ENCODE results near the gene CPNE7. TPM values are rescaled to one million over a fixed set of nuclear protein-coding genes. Genes with fewer than 3 reads are reported as not detected.

CPNE7 gene
- total and polyA plus RNA-seq, 2 experiments from 2014 or later = 1.6 to 2.2 TPM

GRCh38 chr16:89581045-89581695, 5.6 kb downstream of the CPNE7 start:
- Histone ChIP-seq H3K27me3 (peaks cover 21% of the 10 kb centered on the region), H3K9me3 (ENCODE audit: low read depth) (no peaks in the 10 kb centered on the region), H3K27ac (no peak overlapping the region), H3K4me1 (ENCODE audit: low read depth) (peaks cover 5% of the 10 kb centered on the region), H3K36me3 (no peaks in the 10 kb centered on the region), H3K4me3 (no peak overlapping the region)
- TF ChIP-seq CTCF (IDR thresholded peaks at IDR 0.05; ENCODE audit: low read depth, low read length) = no peak
- peak in 1 of 2 donors; percentile 97 for DNase-seq (ENCODE audit: low read depth in 1 of 2, low spot score in 1 of 2)

GRCh38 chr16:89581861-89582563, 6.5 kb downstream of the CPNE7 start:
- Histone ChIP-seq H3K27me3 (peaks cover 12% of the 10 kb centered on the region), H3K27ac (no peak overlapping the region), H3K4me1 (ENCODE audit: low read depth) (peaks cover 5% of the 10 kb centered on the region), H3K4me3 (no peak overlapping the region), H3K9me3 (ENCODE audit: low read depth) (no peaks in the 10 kb centered on the region), H3K36me3 (no peaks in the 10 kb centered on the region)
- TF ChIP-seq CTCF (IDR thresholded peaks at IDR 0.05; ENCODE audit: low read depth, low read length) = no peak
- DNase-seq (ENCODE audit: low read depth in 1 of 2, low spot score in 1 of 2) = peak in 1 of 2 donors; percentile 78

GRCh38 chr16:89582614-89583196, 7.1 kb downstream of the CPNE7 start:
- no peak overlapping the region for H3K27ac ChIP-seq
- H3K4me3 ChIP-seq = no peak overlapping the region
- H3K36me3 ChIP-seq = no peaks in the 10 kb centered on the region
- H3K9me3 ChIP-seq (ENCODE audit: low read depth) = no peaks in the 10 kb centered on the region
- DNase-seq (ENCODE audit: low read depth in 1 of 2, low spot score in 1 of 2) = no peak
- peaks cover 5% of the 10 kb centered on the region for H3K27me3 ChIP-seq
- peaks cover 5% of the 10 kb centered on the region for H3K4me1 ChIP-seq (ENCODE audit: low read depth)
- no peak for TF ChIP-seq CTCF (IDR thresholded peaks at IDR 0.05; ENCODE audit: low read depth, low read length)

GRCh38 chr16:89583197-89583894, 7.8 kb downstream of the CPNE7 start:
- H3K4me1 ChIP-seq (ENCODE audit: low read depth) = peaks cover 5% of the 10 kb centered on the region
- no peak for TF ChIP-seq CTCF (IDR thresholded peaks at IDR 0.05; ENCODE audit: low read depth, low read length)
- no peaks in the 10 kb centered on the region for H3K9me3 ChIP-seq (ENCODE audit: low read depth)
- H3K27me3 ChIP-seq = peaks cover under 1% of the 10 kb centered on the region
- no peaks in the 10 kb centered on the region for H3K36me3 ChIP-seq
- DNase-seq (ENCODE audit: low read depth in 1 of 2, low spot score in 1 of 2) = no peak
- no peak overlapping the region for H3K4me3 ChIP-seq
- H3K27ac ChIP-seq = no peak overlapping the region

GRCh38 chr16:89583895-89584644, 8.5 kb downstream of the CPNE7 start:
- Histone ChIP-seq H3K4me3 (no peak overlapping the region), H3K9me3 (ENCODE audit: low read depth) (no peaks in the 10 kb centered on the region), H3K27ac (no peak overlapping the region), H3K4me1 (ENCODE audit: low read depth) (peaks cover 5% of the 10 kb centered on the region), H3K36me3 (no peaks in the 10 kb centered on the region), H3K27me3 (no peaks in the 10 kb centered on the region)
- no peak for TF ChIP-seq CTCF (IDR thresholded peaks at IDR 0.05; ENCODE audit: low read depth, low read length)
- DNase-seq (ENCODE audit: low read depth in 1 of 2, low spot score in 1 of 2) = no peak

All from cardiac muscle cell (in vitro differentiated cells and primary cell).